Esophagus muscularis mucosa (tissue), 4 donors: ENCODE data around the gene CAPZB.

Source experiments
- EP300 ChIP-seq: sonication (generic); formaldehyde crosslinking; IDR thresholded peaks from one replicate; pipeline ENCODE4 v1.6.1; 2017; ENCODE audit warnings: antibody characterized with exemption
- POLR2A ChIP-seq: fragments of 450-650 bp; IDR thresholded peaks from one replicate; pipeline ENCODE4 v1.6.1; 2017; ENCODE audit warnings: antibody characterized with exemption, moderate library complexity, mild to moderate bottlenecking, low read depth
- TF ChIP-seq, protein P1 (sequence below), 3 experiments: fragments of 200-600 bp in 2 of 3; fragments of 450-650 bp in 1 of 3; sonication (generic) in 2 of 3; IDR thresholded peaks; one replicate each; pipeline ENCODE4 v1.5.1; 2017 to 2019; ENCODE audit warnings: antibody characterized with exemption in 3 of 3, mild to moderate bottlenecking in 2 of 3, moderate library complexity in 1 of 3

DNA sequence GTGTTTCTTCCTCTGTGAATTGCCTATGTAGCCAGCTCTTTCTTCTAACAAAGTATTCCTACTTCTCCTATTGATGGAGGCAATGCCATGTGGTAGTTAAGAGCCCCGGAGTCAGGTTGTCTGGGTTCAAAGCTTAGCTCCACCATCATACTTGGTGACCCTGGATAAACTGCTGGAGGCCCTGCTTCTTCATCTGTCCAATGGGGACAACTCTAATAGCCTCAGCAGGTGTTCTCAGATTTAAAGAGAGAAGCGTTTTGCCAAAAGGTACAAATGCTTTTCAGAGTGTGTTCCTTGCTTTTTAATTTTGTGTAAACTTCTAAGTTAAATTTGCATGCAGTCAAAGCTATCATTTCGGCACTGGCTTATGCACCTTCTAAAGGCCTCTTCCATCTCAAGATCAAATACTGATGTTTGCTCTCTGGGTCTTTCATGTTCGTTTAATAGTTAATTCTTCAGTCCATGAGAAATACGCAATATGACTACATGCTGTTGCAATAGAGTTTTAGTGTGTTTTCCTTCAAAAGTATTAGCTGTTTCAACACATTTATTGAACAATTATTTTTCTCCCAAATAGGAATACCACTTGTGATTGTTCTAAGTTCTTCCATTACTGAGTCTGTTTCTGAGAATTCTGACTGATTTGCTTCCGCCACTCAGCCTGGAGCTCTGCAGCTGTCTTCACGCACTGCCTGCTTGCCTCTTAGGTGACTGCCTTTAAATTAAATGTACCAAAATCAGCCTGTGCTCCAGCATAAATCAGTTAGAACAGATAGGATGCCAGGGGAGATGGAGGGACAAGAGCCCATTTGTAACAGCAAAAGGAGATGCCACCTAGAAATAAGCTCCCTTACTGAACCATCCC, 75.6 kb downstream of the CAPZB start:
- TF ChIP-seq POLR2A, result no peak
- TF ChIP-seq, protein P1, sequence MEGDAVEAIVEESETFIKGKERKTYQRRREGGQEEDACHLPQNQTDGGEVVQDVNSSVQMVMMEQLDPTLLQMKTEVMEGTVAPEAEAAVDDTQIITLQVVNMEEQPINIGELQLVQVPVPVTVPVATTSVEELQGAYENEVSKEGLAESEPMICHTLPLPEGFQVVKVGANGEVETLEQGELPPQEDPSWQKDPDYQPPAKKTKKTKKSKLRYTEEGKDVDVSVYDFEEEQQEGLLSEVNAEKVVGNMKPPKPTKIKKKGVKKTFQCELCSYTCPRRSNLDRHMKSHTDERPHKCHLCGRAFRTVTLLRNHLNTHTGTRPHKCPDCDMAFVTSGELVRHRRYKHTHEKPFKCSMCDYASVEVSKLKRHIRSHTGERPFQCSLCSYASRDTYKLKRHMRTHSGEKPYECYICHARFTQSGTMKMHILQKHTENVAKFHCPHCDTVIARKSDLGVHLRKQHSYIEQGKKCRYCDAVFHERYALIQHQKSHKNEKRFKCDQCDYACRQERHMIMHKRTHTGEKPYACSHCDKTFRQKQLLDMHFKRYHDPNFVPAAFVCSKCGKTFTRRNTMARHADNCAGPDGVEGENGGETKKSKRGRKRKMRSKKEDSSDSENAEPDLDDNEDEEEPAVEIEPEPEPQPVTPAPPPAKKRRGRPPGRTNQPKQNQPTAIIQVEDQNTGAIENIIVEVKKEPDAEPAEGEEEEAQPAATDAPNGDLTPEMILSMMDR (IDR thresholded peaks at IDR 0.05), result no peak
- TF ChIP-seq EP300, result no peak
